ENCODE measurements around the gene ATAD3B.
"Not testable (repeated sequence)": the region's sequence is repeated elsewhere in the genome, so short reads cannot be mapped to it uniquely, and the experiment has no call there.

Gene ATAD3B

DNA sequence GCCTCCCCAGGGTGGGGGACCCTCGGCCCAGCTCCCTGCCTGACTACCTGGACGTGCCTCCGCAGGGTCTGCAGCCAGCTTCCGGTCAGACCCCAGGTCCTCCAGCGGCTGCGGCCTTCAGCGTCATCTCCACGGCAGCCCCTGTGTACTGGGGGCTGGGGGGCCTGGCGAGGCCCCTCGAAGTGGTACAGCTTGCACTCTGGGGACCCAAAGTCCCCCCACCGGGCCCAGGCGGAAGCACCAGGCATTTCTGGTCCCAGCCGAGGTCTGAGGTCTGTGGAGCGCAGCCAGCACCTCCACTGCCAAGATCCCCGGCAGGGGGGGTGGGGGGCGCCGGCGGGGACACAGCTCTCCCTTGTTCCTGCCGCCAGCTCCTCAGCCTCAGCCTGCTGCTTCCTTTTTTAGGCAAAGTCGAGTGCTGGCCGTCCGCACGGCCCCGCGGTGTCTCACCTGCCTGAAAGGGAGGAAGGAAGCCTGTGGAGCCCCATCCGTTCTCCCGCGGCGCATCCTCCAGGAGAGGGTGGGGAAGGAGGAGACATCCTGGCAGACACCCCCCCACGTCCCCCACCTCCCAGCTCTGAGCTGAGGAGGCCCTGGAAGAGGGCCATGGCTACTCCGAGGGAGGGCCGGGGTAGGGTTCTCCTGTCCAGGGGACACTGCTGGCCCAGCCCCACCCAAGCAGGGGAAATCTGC lies 37.3 kb upstream of the ATAD3B start:
- DNase-seq (ENCODE audit: low read depth) = no peak

DNA sequence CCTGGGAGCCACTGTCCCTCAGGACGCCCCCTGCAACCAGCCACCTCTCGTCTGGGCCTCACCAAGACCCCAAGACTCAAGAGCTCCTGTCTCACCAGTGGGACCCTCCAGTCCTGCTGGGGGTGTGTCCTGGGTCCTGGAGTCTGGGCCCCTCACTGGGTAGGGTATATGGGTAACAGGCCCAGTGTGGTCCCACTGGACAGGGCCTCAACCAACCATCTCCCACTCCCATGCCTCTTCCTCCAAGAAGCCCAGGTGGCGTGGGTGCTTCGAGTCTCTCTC lies 36.8 kb upstream of the ATAD3B start:
- no peak for DNase-seq (ENCODE audit: low read depth)

DNA sequence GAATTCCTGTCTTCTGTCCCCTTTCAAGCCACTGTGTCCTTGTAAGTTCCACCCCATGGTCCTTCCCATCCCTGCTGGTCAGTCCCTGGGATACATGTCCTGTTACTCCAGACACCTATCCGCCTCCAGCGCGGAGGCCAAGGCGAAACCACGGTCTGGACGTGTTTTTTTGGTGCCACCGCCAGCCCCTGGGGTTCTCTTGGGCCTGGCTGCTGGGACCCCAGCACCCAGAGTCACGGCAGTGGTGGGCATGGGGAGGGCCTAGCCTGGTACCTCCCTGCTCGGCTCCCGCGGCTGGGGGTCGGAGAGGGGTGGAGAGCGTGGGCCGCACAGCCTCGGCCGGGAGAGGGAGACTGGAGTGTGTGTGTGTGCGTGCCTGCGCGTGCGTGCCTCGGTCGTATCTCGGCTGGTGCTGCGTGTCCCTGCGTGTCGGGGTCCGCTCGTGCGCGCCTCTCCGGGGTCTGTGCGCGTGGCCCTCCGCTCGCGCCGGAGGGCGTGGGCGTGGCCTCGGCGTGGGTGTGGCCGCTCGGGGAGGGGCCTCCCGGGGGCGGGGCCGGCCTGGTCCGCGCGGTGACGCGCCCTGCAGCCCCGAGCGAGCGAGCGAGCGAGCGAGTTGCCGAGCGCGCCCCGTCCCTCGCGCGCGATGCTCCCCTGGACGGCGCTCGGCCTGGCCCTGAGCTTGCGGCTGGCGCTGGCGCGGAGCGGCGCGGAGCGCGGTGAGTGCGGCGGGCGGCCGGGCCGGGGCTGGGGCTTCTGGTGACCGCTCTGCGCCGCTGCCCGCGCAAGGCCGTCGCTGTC lies 36.3 kb upstream of the ATAD3B start, which contains the start of gene VWA1:
Gene VWA1 (plus strand): TSS at position 585 of the 798 bp plus-strand sequence. CDS start 59 bp downstream, at position 644.
- peak; percentile 46 for DNase-seq (ENCODE audit: low read depth)

DNA sequence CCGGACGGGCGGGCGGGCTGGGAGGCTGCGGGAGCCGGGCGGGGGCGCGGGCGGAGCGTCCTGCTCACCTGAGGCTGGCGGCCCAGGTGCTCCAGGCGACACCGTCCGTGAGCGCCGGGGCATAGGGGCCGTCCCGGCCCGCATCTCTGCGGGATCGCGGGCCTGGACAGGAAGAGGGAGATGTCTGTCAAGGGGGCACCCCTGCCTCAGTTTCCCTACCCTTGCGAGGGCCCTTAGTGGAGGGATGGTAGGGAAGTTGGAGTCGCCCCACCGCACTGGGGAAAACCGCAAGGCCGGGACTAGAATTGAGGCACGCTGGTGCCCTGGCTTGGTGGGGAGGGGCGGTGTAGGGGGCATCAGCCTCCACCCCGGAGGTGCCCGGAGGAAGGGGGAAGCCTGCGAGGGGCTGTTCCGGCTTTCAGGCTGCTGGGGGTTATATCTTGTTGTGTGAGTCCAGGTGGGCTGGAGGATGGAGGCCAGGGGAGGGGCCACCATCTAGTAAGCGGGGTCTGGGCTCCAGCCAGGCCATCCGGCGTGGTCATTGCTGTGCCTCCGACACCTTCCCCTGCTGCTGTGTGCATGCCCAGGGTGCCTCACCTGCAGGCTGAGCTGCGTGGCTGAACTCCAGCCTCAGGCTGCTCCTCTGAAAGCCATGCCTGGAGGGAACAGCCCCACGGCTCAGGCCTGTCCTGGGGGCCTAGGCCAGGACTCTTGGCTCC lies 35.5 kb upstream of the ATAD3B start:
- no peak for DNase-seq (ENCODE audit: low read depth)

DNA sequence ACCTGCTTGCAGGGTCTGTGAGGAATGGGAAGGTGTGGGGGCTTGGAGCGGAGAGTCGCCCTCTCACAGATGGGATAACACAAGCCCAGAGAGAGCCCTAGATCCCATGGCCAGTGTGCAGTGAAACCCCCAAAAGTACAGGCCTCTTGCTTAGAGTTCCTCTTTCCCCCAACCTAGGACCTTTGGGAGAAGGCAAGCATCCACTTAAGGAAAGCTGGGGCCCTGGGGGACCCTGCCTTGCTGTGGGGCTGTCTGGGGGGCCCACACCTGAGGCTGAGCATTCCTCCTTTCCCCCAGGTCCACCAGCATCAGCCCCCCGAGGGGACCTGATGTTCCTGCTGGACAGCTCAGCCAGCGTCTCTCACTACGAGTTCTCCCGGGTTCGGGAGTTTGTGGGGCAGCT lies 34.9 kb upstream of the ATAD3B start:
- DNase-seq (ENCODE audit: low read depth) = no peak

DNA sequence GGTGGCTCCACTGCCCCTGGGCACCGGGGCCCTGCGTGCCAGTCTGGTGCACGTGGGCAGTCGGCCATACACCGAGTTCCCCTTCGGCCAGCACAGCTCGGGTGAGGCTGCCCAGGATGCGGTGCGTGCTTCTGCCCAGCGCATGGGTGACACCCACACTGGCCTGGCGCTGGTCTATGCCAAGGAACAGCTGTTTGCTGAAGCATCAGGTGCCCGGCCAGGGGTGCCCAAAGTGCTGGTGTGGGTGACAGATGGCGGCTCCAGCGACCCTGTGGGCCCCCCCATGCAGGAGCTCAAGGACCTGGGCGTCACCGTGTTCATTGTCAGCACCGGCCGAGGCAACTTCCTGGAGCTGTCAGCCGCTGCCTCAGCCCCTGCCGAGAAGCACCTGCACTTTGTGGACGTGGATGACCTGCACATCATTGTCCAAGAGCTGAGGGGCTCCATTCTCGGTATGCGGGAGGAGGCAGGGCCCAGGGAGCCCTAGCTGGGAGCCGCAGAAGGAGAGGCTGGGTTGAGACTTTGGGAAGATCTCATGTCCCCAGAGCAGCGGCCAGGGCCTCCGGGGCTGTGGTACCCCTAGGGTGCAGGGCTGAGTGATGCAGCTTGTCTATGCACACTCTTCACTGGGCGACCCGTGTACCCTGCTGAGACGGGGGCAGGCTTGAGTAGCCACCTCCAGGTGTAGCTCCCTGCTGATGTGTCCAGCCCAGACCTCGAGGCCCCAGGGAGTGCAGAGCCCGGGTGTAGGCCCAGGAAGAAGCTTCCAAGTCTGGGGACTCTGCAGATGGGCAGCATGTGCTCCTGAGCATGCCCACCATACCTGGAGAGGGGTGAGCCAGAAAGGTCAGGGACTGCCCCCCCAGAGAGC lies 34.3 kb upstream of the ATAD3B start:
- no peak for DNase-seq (ENCODE audit: low read depth)

DNA sequence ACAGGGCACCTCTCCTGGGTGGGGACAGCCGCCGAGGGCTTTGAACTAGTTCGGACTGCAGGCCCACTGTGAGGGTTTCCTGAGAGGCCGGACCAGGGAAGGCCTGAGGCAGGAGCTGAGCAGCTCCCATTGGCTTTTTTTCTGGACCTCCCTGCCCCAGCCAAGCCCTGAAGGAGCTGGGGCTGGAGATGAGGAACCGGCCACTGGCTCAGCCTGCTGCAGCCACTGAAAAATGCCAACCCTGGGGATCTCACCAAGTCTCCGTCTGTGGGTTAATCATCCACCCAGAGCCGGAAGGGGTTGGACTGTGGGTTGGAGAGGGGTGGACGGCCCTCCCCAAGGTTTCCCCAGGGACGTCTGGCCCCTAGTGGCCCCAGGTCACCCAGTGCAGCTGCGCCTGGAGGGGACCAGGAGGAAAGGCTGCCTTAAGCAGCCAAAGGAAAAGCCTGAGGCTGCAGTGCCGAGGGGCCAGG lies 33.6 kb upstream of the ATAD3B start:
- no peak for DNase-seq (ENCODE audit: low read depth)

DNA sequence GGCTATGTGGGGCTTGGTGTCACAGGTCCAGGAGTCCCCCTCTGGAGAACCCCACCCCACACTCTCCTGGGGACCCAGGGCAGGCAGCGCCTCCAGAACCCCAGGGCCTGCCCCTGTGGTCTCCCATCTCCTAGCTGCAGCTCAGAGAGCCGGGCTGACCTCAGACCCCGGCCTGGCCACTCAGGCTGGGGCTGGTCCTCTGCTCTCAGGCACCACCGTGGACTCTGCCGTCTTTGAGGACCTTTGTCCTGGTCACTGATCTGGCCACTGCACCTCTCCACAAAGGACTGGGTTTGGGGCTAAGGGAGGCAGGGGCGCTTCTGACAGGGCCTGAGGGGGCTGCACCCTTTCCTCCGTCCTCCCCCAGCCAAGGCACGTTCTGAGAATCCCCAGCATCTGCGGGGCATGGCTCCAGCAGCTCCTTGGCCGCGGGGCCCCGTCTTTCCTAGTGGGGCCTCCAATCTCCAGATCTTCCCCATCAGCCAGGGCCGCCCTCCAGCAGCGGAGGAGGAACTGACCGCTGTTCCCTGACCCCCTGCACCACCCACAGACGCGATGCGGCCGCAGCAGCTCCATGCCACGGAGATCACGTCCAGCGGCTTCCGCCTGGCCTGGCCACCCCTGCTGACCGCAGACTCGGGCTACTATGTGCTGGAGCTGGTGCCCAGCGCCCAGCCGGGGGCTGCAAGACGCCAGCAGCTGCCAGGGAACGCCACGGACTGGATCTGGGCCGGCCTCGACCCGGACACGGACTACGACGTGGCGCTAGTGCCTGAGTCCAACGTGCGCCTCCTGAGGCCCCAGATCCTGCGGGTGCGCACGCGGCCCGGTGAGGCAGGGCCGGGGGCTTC lies 32.8 kb upstream of the ATAD3B start:
- no peak for DNase-seq (ENCODE audit: low read depth)

DNA sequence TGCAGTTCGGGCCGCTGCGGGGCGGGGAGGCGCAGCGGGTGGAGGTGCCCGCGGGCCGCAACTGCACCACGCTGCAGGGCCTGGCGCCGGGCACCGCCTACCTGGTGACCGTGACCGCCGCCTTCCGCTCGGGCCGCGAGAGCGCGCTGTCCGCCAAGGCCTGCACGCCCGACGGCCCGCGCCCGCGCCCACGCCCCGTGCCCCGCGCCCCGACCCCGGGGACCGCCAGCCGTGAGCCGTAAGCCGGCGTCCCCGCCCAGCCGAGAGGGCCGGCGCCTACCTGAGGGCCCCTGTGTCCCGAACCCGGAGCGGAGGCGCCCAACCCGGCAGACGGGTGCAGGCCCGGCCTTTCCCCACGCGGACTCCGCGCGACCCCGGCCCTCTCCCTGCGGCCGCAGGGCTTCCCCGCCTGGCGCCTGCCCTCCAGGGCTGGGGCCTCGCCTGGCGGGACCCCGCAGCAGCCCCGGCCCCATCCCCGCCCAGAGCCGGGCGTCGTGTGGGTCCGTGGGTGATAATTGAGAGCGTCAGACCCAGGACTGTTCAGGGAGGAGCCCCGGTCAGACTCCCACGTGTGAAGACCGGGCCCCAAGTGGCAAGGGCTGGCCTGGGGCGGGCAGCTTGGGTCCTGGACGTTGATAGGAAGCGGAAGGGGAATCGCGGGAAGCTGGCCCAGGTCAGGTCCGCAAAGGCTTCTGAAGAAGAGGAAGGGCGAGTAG lies 31.9 kb upstream of the ATAD3B start:
- DNase-seq (ENCODE audit: low read depth) = no peak

DNA sequence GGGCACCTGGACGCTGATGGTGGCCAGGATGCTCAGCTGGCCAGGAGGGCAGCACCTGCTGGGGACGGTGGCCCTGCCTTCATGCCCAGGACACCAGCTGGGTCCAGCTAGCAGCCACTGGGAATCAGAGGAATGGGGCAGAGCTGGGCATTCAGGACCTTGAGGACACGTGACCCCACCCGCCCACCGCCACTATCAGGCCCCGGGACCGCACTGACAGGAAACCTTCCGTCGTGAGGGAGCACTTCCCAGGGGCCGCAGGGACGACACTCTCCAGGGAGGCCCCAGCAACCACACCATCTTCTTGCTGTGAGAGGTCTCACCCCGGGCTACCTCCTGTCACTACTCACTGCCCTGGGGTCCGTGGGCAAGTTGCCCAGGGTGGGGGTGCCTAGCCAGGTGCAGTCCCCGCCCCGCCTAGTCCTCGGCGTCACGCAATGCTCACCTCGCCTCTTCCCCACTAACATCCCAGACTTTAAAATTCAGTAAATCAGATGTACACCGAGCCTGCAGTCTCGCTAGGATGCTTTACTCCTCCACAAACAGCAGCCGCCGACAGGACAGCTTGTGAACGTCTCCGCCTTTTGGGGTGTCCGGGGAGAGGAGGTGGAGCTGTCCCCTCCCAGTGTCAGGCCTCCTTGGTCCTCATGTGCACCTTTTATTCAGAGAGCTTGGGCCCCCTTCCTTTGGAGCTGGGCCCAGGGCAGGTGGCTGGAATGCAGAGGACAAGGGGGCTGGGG lies 31.1 kb upstream of the ATAD3B start:
- DNase-seq (ENCODE audit: low read depth) = no peak

DNA sequence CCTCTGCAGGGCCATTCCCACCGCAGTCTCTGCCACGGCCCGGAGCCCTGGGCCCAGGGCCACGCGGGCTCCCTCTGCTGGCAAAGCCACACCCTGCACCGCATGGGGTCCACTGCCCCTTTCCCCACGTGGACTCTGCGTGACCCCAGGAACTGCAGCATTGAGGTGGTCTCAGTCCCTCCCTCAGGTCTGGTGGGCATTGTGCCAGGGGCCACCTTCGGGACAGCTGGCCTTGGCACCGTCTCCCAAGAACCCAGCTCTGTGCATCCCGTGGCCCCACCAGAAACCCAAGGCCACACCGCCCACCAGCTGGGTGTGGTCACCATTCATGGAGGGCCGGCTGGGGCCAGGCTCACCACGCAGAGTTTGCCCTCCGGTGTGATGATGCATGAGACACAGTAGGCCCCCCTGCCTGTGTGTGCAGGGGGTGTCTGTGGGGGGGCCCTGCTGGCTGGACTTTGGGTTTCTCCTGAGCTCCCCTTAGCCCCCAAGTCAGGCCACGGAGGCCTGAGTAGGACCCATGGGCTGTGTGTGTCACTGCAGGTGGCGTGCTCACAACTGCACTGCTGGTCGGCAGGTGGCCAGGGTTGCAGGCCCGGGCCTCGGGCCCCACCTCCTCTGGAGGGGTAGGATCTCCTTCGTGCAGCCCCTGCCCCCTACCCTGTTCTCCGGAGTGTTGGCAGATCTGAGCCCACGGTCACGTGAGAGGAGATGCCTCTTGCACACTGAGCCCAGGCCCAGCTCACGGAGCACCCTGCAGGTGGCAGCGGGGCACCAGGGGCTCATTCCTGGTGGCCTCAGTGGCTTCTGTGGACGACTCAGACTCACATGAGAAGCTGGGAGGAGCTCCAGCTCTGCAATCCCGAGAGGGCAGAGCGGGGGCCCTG lies 30.3 kb upstream of the ATAD3B start:
- peak; percentile 56 for DNase-seq (ENCODE audit: low read depth)

DNA sequence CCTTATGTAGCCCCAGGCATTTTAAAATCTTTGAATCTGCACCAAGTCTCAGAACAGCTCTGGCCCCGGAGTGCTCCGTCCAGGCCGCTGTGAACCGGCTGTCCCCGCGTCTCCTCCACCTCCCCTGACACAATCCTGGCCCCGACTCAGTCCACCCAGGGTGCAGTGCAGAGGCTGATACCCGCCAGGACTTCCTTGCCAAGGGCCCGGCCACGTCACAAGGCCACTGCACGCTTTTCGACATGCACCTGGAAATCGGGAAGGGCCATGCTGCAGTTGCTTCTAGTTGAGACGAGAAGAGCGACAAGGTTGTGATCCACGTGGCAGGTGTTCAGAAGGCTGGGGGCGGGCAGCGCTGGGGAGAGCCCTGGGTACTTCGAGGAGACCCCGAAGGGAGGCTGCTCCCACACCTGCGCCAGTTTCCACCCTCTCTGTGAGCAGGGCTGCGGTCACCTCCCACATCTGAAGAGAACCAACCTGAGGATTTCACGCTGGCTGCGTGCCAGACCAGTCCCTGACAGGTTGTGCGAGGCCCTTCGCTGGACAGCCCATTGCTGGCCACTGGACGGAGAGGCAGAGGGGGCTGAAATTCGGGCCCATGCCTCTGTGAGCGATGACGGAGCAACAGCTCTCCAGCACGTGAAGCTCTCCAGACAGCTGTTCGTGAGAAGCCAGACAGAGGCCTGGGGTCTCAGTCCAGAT lies 29.3 kb upstream of the ATAD3B start:
- no peak for DNase-seq (ENCODE audit: low read depth)

DNA sequence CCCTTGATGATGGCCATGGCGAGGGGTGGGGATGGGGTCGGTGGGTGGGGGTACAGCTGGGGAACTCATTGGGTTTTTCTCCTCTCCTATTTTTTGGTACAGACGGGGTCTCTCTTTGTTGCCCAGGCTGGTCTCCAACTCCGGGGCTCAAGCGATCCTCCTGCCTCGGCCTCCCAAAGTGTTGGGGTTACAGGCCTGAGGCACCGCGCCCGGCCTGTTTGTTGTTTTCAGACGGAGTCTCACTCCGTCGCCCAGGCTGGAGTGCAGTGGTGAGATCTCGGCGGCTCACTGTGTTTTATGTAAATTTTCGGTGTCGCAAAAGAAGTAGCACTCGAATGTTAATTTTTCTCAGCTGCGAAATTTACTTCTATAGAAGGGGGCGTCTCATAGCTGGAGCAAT lies 24.9 kb upstream of the ATAD3B start:
- DNase-seq (ENCODE audit: low read depth) = not testable (repeated sequence)

DNA sequence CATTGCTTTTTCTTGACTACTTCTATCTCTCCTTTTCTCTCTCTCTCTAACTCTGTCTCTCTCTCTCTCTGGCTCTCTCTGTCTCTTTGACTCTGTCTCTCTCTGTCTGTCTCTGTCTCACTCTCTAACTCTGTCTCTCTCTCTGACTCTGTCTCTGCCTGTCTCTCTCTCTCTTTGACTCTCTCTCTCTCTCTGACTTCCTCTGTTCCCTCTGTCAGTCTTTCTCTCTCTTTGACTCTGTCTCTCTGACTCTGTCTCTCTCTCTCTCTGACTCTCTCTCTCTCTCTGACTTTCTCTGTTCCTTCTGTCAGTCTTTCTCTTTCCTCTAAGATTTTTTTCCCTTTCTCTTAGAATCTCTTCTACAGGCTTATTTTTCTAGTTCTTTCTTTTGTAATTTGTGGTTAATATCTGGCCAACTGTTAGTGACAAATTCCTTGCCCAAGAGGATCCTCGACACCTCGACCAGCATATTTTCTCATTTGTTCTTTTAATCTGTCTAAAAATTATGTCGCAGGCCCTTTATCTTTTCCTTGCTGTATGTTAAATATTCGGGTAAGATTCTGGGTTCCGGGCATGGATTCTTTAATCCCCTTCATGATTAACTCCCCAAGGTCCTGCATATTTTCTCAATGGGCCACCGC lies 22.3 kb upstream of the ATAD3B start, which contains the start of gene ATAD3C:
Gene ATAD3C (plus strand): TSS at position 591 of the 641 bp plus-strand sequence. CDS start 995 bp downstream, outside the sequence.
- DNase-seq (ENCODE audit: low read depth) = no peak

DNA sequence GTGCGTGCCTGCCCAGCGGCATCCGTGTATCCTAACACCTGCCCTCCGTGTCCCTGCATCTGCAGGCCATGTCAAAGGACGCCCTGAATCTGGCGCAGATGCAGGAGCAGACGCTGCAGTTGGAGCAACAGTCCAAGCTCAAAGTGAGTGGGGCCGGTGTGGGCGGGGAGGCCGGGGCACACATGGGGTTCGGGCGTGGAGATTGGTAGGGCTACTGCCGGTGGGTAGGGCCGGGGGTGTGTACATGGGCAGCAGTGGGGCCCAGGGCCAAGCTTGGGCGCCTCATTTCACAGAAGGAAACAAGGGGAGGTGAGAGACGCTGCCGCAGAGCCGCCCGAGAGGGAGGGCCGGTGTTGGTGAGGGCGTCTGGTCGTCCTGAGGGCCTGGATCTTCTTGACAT lies 20.9 kb upstream of the ATAD3B start:
- not testable (repeated sequence) for DNase-seq (ENCODE audit: low read depth)

DNA sequence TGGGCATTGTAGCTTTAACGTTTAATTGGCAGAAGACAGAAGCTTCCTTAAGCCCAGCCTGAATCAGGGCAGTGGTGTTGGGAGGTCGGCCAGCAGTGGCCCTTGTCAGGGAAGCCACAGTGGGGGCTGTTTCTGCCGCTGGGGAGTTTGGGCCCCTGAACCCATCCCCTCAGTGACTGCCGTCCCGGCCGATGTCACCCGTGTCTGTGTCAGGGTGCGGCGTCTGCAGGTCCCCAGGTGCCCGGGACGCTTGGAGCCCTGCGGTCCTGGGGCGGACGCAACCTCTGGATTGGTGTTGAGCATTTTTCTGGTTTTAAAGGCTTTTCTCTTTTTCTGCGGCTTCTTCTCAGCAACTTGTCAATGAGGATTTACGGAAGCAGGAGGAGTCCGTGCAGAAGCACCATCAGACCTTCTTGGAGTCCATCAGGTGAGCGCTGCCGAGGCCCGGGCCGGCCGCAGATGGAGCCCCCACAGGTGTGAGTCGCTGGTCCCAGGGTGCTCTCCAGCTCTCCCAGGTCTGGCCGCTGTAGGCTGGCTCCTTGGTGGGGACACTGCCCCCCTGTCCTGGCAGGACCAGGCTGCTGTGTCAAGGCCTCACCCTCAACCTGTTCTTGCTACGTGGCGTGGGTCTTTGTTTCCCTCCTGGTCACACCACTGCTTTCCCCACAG lies 19.7 kb upstream of the ATAD3B start:
- no peak for DNase-seq (ENCODE audit: low read depth)

DNA sequence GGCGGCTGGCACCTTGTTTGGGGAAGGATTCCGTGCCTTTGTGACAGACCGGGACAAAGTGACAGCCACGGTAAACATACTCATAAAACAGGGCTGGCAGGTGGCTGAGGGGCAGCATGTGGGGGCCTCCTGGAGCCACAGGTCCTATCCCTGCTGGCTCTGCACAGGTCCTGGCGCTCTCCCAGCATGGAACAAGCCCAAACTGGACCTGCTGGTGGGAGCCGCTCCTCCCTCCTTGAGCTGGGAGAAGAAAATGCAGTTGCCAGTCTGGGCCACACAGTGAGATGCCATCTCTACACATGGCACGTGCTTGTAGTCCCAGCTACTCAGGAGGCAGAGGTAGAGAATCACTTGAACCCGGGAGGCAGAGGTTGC lies 19.2 kb upstream of the ATAD3B start:
- DNase-seq (ENCODE audit: low read depth) = not testable (repeated sequence)
